Epithelial cell of esophagus (primary cell): Measurements from ENCODE around the gene DYSF.
A peak's percentile ranks its signal among the peaks of the same experiment; 100 is the strongest.

Source experiments
- DNase-seq: peaks from one replicate; pipeline ENCODE4 v3.0.0; 2010; ENCODE audit warnings: low read depth
- H3K4me3 ChIP-seq: 2 replicates; pipeline ENCODE4 v1.5.1; 2011; ENCODE audit warnings: mild to moderate bottlenecking, low read length, control low read depth
- TF ChIP-seq, protein P1 (sequence below): IDR thresholded peaks from 2 replicates; pipeline ENCODE4 v1.5.1; 2011; ENCODE audit warnings: low read depth, mild to moderate bottlenecking, low read length, control low read depth, inconsistent platforms; ENCODE audit not compliant: insufficient read depth; ENCODE audit errors: missing control alignments

Gene DYSF

GRCh38 chr2:71510196-71510807 is 56.9 kb downstream of the DYSF start:
- DNase-seq = peak; percentile 71
- TF ChIP-seq, protein P1, sequence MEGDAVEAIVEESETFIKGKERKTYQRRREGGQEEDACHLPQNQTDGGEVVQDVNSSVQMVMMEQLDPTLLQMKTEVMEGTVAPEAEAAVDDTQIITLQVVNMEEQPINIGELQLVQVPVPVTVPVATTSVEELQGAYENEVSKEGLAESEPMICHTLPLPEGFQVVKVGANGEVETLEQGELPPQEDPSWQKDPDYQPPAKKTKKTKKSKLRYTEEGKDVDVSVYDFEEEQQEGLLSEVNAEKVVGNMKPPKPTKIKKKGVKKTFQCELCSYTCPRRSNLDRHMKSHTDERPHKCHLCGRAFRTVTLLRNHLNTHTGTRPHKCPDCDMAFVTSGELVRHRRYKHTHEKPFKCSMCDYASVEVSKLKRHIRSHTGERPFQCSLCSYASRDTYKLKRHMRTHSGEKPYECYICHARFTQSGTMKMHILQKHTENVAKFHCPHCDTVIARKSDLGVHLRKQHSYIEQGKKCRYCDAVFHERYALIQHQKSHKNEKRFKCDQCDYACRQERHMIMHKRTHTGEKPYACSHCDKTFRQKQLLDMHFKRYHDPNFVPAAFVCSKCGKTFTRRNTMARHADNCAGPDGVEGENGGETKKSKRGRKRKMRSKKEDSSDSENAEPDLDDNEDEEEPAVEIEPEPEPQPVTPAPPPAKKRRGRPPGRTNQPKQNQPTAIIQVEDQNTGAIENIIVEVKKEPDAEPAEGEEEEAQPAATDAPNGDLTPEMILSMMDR = peak; percentile 97
- no peak overlapping the region for H3K4me3 ChIP-seq

DNA sequence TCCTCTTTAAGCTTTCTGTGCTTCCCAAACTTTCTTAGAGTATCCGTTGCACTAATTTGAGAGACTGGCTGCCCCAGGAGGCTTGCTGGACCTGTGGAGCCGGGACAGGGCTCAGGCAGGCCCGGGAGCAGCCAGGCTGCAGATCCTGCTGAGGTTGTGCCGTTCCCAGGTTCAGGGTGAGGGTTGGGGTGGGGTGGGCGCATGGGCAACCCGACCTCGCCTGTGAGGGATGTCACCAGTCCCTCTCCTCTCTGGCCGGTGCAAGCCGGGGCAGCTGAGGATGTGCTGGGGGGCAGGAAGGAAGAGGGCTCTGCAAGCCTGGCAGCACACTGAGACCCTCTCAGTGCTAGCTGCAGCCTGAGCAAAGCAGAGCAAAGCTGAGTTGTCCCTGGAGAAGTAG is 57.6 kb downstream of the DYSF start:
- no peak overlapping the region for H3K4me3 ChIP-seq
- DNase-seq = no peak
- TF ChIP-seq, protein P1 = no peak

- H3K4me3 ChIP-seq = no peak overlapping the region
- no peak for DNase-seq
- TF ChIP-seq, protein P1 = no peak
Measured at GRCh38 chr2:71511776-71512175, 58.4 kb downstream of the DYSF start.

GRCh38 chr2:71512386-71512785 is 59.0 kb downstream of the DYSF start:
- no peak for DNase-seq
- no peak overlapping the region for H3K4me3 ChIP-seq
- TF ChIP-seq, protein P1 = no peak

- no peak overlapping the region for H3K4me3 ChIP-seq
- DNase-seq = no peak
- TF ChIP-seq, protein P1 = no peak
Measured at GRCh38 chr2:71513096-71513495, 59.7 kb downstream of the DYSF start.

GRCh38 chr2:71513721-71514120 is 60.4 kb downstream of the DYSF start:
- H3K4me3 ChIP-seq = no peak overlapping the region
- no peak for DNase-seq
- TF ChIP-seq, protein P1 = no peak

- no peak overlapping the region for H3K4me3 ChIP-seq
- DNase-seq = no peak
- TF ChIP-seq, protein P1 = no peak
Measured at GRCh38 chr2:71516253-71516888, 63.0 kb downstream of the DYSF start.
